ENCODE results near the gene RGS3.

RGS3 gene

DNA sequence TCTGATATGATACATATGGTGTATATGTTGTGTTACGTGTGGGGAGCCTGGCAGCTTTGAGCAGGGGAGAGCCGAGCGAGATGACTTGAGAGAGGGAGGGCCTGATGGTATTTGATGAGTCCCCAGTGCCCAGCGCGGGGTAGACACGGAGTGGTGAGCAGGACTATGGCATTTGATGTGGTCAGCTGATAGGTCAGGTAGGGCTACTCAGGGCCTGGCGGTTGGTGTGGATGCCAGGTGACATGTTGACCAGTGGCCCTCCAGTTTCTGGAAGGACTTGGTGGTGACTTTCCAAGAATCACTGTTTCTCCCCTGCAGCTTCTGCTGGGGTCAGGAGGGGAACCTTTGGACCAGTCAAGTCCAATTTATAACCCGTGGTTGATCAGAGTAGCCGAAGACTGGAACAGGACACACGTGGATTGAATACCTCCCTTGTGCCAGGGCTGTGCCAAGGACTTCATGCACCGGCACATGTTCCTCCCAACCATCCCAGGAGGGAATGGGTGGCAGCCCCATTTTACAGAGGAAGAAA is 148.8 kb downstream of the RGS3 start:
- TF ChIP-seq, protein P1, sequence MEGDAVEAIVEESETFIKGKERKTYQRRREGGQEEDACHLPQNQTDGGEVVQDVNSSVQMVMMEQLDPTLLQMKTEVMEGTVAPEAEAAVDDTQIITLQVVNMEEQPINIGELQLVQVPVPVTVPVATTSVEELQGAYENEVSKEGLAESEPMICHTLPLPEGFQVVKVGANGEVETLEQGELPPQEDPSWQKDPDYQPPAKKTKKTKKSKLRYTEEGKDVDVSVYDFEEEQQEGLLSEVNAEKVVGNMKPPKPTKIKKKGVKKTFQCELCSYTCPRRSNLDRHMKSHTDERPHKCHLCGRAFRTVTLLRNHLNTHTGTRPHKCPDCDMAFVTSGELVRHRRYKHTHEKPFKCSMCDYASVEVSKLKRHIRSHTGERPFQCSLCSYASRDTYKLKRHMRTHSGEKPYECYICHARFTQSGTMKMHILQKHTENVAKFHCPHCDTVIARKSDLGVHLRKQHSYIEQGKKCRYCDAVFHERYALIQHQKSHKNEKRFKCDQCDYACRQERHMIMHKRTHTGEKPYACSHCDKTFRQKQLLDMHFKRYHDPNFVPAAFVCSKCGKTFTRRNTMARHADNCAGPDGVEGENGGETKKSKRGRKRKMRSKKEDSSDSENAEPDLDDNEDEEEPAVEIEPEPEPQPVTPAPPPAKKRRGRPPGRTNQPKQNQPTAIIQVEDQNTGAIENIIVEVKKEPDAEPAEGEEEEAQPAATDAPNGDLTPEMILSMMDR (IDR thresholded peaks at IDR 0.05; ENCODE audit: low read depth, low read length): no peak
- no peak for DNase-seq (ENCODE audit: extremely low read depth, low read depth)

- no peak for DNase-seq (ENCODE audit: extremely low read depth, low read depth)
- TF ChIP-seq, protein P1 (IDR thresholded peaks at IDR 0.05; ENCODE audit: low read depth, low read length): no peak
These were observed 149.3 kb downstream of the RGS3 start for GRCh38 chr9:113612828-113613227.

DNA sequence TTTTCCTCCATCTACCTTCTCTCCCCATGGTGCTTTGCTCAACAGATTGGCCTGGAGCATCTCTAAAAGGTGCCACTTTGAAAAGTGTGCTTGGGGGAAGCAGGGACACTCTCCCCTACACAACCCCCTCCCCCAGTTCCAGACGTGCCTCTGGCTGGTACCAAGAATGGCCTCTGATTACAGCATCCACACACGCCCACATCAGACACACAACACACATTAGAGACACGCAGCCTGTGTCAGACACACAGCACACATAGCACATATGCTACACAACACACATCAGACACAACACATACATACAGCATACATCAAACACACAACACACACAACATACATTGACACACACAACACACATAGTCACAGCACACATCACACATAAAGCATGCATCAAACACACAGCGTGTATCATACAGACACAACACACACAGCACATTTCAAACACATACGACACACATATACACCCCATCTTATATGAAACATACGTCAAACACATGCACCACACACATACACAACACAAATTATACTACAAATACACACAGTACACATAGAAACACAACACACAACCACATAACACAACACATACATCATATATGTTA is 150.4 kb downstream of the RGS3 start:
- DNase-seq (ENCODE audit: extremely low read depth, low read depth): no peak
- TF ChIP-seq, protein P1 (IDR thresholded peaks at IDR 0.05; ENCODE audit: low read depth, low read length): no peak

- DNase-seq (ENCODE audit: extremely low read depth, low read depth): peak; percentile 60
- TF ChIP-seq, protein P1 (IDR thresholded peaks at IDR 0.05; ENCODE audit: low read depth, low read length): no peak
These were observed 151.5 kb downstream of the RGS3 start for GRCh38 chr9:113614843-113615648.

GRCh38 chr9:113616116-113616515 is 152.6 kb downstream of the RGS3 start:
- no peak for DNase-seq (ENCODE audit: extremely low read depth, low read depth)

DNA sequence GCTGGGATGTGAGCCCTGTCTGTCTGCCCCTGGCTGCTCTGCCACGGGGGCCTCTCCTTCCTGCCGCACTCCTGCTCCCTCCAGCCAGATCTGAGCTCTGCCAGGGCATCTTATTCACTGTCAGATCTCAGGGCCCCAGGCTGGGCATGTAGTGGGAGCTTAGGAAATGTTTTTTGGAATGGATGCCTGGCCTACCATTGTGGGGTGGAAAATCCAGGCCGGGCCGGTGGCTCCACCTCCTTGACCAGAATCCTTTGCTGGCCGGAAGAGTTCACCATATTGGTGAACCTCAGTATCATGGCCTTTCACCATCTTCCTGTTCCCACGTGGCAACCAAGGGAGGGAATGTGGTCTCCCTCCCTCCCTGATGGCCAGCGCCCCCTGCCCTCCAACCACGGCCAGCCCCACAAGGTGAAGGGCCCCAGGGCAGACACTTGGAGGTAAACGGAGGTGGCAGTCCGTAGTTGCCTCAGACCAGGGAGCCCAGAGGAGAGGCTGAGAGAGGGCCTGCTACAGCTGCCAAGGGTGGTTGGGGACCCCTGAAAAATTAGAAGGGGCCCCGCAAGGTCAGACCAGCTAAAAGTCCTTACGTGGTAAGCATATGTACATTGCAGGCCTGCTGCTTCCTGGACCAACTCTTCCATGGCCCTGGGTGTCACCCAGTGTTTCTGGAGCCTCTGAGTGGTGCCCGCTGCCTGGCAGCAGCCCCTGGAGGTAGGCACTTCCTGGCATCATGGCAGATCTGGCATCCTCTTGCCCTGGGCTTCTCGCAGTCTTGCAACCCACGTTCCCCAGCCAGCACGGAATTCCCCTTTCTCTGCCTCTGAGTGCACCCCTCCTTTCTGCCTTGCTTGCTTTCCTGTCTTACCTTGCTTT is 153.3 kb downstream of the RGS3 start:
- DNase-seq (ENCODE audit: extremely low read depth, low read depth): no peak
- TF ChIP-seq, protein P1 (IDR thresholded peaks at IDR 0.05; ENCODE audit: low read depth, low read length): no peak

More at GRCh38 chr9:113616116-113616515, 152.6 kb downstream of the RGS3 start:
- TF ChIP-seq, protein P1 (IDR thresholded peaks at IDR 0.05; ENCODE audit: low read depth, low read length): no peak
